Kidney glomerular epithelial cell (primary cell): ENCODE measurements around the gene TCFL5.

Experiments
- DNase-seq: peaks from one replicate; lab custom pipeline; 2025; lab: John Stamatoyannopoulos, UW

The TCFL5 gene

GRCh38 chr20:62821726-62822210, 39.9 kb downstream of the TCFL5 start:
- no peak for DNase-seq

- DNase-seq: no peak
Observed at GRCh38 chr20:62820962-62821725, 40.5 kb downstream of the TCFL5 start.

- DNase-seq: no peak
Observed at GRCh38 chr20:62820208-62820961, 41.2 kb downstream of the TCFL5 start.

- no peak for DNase-seq
Observed at GRCh38 chr20:62819494-62820174, 42.0 kb downstream of the TCFL5 start.

- DNase-seq: peak; percentile 42
Observed at GRCh38 chr20:62818592-62819493, 42.8 kb downstream of the TCFL5 start.

GRCh38 chr20:62817975-62818591, 43.5 kb downstream of the TCFL5 start:
- no peak for DNase-seq

- DNase-seq: no peak
Observed at GRCh38 chr20:62816884-62817873, 44.4 kb downstream of the TCFL5 start, which contains the start of gene COL9A3. Gene COL9A3 (plus strand): TSS chr20:62817050. CDS start chr20:62817065, 15 bp downstream.

- no peak for DNase-seq
Observed at GRCh38 chr20:62816031-62816883, 45.4 kb downstream of the TCFL5 start.

GRCh38 chr20:62815066-62815991, 46.3 kb downstream of the TCFL5 start:
- no peak for DNase-seq

- no peak for DNase-seq
Observed at GRCh38 chr20:62814709-62815065, 46.9 kb downstream of the TCFL5 start.

- no peak for DNase-seq
Observed at GRCh38 chr20:62814060-62814708, 47.4 kb downstream of the TCFL5 start.

- DNase-seq: no peak
Observed at GRCh38 chr20:62813588-62813987, 48.0 kb downstream of the TCFL5 start.

- DNase-seq: no peak
Observed at GRCh38 chr20:62812907-62813200, 48.8 kb downstream of the TCFL5 start.

- no peak for DNase-seq
Observed at GRCh38 chr20:62812181-62812906, 49.3 kb downstream of the TCFL5 start.

- DNase-seq: no peak
Observed at GRCh38 chr20:62811720-62812119, 49.9 kb downstream of the TCFL5 start.

- no peak for DNase-seq
Observed at GRCh38 chr20:62811320-62811719, 50.3 kb downstream of the TCFL5 start.
